ENCODE results near the gene PSRC1.

Gene PSRC1

GRCh38 chr1:109258481-109259466 lies 24.2 kb downstream of the PSRC1 start:
- no peak for DNase-seq (ENCODE audit: low read depth)

DNA sequence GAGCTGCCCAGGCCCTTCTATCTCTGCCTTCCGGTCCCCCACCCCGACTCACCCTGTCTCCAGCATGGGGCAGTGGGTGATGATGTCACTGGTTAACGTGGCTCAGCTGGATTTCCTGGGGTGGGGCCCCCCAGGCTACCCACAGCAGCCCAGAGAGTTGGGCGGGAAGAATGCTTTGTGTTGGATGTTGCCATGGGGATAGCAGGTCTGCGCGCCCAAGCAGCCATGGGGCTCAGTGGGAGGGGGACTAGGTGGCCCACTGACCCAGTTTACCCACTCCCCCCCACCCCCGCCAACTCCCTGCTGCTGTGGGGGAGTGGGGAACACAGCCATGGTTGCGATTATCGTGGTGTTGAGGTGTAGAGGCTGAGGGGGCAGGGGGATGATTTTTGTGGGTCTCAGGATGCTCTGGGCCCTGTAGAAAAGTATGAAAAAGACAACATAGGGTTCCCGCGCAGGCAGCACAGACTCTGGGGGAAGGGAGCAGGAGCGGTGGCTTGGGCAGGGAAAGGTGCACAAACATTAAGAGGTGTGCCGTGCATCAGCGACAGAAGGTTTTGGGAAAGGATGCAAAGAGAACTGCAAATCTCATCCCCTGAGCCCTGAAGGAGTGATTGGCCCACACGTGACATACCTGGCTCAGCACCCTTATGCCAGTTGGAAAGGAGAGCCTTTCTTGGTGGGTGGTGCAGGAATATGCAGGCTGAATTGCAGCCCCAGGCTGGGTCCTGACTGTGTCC lies 25.1 kb downstream of the PSRC1 start:
- no peak for DNase-seq (ENCODE audit: low read depth)

DNA sequence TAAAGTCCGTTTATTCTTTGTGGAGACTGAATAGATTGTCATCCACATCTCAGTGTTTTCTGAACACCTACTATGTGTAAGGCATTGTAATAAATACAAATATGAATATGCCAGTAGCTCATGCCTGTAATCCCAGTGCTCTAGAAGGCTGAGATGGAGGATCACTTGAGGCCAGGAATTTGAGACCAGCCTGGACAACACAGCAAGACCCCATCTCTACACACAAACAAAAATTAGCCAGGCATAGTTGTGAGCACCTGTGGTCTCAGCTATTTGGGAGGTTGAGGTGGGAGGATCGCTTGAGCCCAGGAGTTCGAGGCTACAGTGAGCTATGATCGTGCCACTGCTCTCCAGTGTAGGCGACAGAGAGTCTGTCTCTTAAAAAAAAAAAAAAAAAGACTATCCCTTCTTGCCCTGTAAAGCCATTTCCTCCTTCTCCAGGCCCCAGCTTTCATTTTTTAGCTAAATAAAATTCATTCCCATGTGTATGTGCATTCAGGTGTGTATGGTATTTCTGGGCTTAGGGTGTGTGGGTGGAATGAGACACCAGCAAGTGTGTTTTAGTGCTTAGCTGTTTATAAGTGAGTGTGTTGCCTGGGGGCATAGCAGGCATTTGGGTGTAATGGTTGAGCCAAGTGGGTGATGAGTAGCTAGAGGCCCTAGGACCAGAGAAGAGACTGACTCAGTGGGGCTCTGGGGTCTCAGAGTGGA lies 25.8 kb downstream of the PSRC1 start:
- DNase-seq (ENCODE audit: low read depth): no peak

GRCh38 chr1:109256085-109256484 lies 26.9 kb downstream of the PSRC1 start:
- DNase-seq (ENCODE audit: low read depth): no peak

GRCh38 chr1:109255678-109256077 lies 27.3 kb downstream of the PSRC1 start:
- no peak for DNase-seq (ENCODE audit: low read depth)

DNA sequence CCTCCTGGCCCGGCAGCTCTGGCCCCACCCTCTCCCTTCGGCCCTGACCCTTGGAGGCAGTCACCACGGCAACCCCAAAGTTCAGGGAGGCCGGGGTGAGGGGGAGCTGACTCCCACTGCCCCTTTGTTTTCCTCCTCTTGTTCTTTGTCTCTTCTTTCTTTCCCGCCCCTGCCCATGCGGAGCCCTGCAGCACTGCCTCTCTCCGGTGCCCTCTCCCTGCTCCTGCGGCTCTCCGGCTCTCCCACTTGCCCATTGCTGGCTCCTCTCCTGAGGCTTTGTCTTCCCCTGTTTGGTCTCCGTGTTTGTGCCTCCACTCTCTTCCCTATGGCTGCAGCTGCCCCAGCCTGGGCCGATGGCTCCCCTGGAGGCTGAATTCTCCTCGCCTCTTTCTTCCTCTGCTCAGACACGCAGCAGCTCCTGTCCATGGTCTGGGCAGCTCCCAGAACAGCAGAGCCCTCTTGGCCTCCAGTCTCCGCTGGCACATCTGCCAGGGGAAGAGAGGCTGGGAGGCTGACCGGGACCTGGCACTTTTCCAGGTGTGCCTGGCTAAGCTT lies 27.8 kb downstream of the PSRC1 start:
- no peak for DNase-seq (ENCODE audit: low read depth)

DNA sequence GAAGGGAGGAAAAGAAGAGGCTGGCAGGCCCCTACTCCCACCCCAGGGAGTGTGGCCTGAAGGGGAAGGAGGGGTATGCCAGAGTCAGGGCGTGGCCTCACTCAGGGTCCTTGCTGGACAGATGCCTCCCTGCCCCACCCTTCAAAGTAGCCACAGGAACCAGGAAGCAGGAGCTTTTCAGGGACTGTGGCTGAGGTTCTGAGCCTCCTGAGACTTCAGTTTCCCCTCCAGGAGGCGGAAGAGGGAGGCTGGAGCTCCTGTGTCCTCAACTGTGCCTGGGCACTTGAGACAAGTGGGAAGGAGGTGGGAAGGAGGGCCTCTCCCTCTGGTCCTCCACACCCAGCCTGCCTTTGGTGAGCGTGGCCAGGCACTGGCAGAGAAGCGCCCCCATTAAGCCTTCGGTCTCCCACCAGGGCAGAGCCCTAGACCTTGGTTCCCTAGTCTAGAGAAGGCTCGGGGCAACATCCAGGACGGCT lies 28.3 kb downstream of the PSRC1 start:
- DNase-seq (ENCODE audit: low read depth): no peak

- no peak for DNase-seq (ENCODE audit: low read depth)
Measured at GRCh38 chr1:109253803-109254620, 28.9 kb downstream of the PSRC1 start.

- DNase-seq (ENCODE audit: low read depth): no peak
Measured at GRCh38 chr1:109252893-109253802, 29.8 kb downstream of the PSRC1 start.

DNA sequence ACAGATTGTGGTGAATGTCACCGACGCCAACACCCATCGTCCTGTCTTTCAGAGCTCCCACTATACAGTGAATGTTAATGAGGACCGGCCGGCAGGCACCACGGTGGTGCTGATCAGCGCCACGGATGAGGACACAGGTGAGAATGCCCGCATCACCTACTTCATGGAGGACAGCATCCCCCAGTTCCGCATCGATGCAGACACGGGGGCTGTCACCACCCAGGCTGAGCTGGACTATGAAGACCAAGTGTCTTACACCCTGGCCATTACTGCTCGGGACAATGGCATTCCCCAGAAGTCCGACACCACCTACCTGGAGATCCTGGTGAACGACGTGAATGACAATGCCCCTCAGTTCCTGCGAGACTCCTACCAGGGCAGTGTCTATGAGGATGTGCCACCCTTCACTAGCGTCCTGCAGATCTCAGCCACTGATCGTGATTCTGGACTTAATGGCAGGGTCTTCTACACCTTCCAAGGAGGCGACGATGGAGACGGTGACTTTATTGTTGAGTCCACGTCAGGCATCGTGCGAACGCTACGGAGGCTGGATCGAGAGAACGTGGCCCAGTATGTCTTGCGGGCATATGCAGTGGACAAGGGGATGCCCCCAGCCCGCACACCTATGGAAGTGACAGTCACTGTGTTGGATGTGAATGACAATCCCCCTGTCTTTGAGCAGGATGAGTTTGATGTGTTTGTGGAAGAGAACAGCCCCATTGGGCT lies 30.6 kb downstream of the PSRC1 start:
- DNase-seq (ENCODE audit: low read depth): no peak

DNA sequence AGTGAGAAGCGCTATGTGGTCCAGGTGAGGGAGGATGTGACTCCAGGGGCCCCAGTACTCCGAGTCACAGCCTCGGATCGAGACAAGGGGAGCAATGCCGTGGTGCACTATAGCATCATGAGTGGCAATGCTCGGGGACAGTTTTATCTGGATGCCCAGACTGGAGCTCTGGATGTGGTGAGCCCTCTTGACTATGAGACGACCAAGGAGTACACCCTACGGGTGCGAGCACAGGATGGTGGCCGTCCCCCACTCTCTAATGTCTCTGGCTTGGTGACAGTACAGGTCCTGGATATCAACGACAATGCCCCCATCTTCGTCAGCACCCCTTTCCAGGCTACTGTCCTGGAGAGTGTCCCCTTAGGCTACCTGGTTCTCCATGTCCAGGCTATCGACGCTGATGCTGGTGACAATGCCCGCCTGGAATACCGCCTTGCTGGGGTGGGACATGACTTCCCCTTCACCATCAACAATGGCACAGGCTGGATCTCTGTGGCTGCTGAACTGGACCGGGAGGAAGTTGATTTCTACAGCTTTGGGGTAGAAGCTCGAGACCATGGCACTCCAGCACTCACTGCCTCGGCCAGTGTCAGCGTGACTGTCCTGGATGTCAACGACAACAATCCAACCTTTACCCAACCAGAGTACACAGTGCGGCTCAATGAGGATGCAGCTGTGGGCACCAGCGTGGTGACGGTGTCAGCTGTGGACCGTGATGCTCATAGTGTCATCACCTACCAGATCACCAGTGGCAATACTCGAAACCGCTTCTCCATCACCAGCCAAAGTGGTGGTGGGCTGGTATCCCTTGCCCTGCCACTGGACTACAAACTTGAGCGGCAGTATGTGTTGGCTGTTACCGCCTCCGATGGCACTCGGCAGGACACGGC lies 31.4 kb downstream of the PSRC1 start:
- no peak for DNase-seq (ENCODE audit: low read depth)

DNA sequence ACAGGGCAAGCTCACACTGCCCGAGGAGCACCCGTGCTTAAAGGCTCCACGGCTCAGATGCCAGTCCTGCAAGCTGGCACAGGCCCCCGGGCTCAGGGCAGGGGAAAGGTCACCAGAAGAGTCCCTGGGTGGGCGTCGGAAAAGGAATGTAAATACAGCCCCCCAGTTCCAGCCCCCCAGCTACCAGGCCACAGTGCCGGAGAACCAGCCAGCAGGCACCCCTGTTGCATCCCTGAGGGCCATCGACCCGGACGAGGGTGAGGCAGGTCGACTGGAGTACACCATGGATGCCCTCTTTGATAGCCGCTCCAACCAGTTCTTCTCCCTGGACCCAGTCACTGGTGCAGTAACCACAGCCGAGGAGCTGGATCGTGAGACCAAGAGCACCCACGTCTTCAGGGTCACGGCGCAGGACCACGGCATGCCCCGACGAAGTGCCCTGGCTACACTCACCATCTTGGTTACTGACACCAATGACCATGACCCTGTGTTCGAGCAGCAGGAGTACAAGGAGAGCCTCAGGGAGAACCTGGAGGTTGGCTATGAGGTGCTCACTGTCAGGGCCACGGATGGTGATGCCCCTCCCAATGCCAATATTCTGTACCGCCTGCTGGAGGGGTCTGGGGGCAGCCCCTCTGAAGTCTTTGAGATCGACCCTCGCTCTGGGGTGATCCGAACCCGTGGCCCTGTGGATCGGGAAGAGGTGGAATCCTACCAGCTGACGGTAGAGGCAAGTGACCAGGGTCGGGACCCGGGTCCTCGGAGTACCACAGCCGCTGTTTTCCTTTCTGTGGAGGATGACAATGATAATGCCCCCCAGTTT lies 32.3 kb downstream of the PSRC1 start:
- DNase-seq (ENCODE audit: low read depth): no peak

DNA sequence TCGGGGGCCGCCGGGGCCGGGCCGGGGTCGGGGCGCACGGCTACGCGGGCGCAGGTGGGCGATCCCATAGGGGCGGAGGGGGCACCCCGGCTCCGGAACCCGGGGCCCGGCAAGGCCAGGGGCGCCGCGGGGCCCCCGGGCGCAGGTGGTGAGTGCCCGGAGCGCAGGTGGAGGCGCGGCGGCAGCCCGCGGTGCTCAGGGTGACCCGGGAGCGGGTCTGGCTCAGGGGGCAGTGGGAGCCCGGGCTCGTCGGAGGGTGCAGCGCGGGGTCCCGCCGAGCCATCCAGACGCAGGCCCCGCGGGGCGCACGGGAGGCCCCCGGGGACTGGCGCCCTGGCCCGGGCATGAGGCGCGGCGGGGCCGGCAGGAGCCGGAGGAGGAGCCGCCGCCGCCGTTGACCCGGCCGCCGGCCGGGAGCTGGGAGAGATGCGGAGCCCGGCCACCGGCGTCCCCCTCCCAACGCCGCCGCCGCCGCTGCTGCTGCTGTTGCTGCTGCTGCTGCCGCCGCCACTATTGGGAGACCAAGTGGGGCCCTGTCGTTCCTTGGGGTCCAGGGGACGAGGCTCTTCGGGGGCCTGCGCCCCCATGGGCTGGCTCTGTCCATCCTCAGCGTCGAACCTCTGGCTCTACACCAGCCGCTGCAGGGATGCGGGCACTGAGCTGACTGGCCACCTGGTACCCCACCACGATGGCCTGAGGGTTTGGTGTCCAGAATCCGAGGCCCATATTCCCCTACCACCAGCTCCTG lies 33.1 kb downstream of the PSRC1 start:
- DNase-seq (ENCODE audit: low read depth): no peak

- peak; percentile 24 for DNase-seq (ENCODE audit: low read depth)
Measured at GRCh38 chr1:109248797-109249629, 33.9 kb downstream of the PSRC1 start, which contains the start of gene CELSR2. TSS of gene CELSR2 (plus strand) at chr1:109249539. CDS start at chr1:109250080, 541 bp downstream.

DNA sequence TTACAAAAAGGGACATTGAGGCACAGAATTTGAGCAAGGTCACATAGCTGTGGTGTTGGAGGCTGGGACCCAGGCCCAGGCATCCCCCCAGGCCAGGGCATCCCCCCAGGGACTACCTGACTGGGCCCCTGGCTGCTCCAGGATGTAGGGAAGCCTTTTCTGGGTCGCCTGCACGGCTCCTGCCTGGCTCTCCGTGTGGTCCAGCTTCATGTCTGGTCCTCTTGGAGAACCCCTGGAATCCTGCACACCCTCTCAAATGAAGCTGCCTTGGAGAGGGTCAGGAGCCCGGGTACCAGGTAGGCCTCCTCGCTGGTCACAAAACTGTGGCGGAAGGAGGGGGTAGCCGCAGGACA lies 34.5 kb downstream of the PSRC1 start:
- DNase-seq (ENCODE audit: low read depth): no peak
